GM18907 (cell line): ENCODE measurements around the gene LOC101059915.
A peak's percentile ranks its signal among the peaks of the same experiment; 100 is the strongest.

Source experiments
- ATAC-seq: cut with Tn5 transposase; IDR thresholded peaks from one replicate; pipeline ENCODE4 v1.9.1; 2021; ENCODE audit warnings: mild to moderate bottlenecking, moderate library complexity; ENCODE audit not compliant: unreplicated experiment

The LOC101059915 gene

DNA sequence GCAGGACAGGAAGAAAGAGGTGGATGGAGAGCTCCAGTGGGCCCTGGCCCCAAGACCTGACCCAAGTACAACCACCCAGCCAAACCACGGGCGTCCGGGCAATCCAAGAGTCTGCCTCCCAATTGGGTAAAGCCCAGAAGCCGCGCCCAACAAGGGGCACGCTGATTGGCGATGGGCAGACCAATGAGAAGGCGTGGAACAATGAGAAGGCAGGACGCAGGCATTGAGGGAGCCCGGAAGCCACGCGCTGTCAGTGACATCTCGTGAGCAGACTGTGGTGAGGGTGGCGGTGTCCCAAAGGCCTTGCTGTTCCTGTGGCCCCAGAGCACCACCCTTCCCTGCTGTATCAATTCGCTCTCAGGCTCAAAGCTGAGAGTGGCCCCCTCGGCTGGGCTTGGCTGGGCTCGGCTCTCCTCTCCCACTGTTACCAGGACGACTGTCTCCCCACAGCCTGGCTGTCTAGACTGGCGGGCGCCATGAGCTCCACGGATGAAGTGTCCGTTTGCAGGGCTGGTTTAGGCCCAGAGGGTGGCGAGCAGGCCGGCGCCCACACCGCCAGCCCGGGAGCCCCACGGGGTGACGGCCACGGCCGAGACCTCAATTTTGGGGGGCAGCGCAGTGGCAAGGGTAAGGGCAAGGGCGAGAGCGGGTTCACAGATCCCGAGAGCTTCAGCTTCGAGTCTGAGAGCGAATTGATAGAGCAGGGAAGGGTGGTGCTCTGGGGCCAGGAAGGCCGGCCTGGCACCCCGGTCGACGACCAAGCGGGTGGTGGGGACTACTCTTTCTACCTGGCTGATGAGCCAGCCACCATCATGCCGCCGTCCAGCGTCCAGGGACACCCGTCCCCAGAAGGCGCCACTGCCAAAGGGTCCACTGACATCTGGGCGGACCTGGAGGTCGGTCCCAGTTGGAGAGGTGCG, at the start of gene LOC101059915:
LOC101059915 (plus strand) TSS at position 219 of the 920 bp plus-strand sequence.
- ATAC-seq, result no peak

DNA sequence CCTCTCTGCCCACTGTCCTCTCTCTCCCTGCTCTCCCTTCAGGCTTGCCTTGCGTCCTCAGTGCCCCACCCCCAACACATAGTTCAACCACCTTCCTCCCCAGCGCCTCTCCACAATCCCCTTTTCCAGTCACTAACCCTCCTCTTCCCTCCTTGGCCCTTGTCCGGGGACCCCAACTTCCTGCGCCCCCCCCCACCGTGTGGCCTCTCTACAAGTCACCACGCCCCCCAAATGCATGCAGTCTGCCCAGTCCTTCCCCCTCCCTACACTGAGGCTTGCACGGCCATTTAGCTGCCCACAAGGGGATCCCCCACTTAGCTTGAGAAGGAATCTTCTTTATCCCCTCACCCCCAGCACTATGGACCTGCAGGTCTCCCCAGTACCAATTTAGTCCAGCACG, 49.6 kb upstream of the LOC101059915 start:
- ATAC-seq, result peak; percentile 1

DNA sequence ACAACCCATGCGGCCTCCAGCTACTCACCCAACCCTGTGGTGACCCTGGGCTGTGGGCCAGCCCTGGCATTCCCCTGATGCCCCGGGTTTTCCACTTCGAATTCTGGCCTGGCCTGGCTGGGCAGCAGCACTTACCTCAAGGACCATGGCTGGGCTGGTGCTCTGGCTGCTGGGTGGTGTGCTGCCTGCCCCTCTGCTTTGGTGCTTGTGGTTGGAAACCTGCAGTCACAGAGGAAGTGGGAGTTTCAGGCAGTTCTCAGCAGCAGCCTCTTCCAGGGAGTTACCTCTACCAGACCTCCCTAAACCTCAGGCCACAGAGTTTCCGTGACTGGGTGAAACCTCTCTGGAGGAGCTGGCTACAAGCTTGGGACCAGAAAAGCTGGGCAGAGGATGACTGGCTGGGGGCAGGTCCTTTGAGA, 49.0 kb upstream of the LOC101059915 start, which contains the start of gene CXCR3:
CXCR3 (minus strand) TSS at position 209 of the 419 bp plus-strand sequence; CDS start at position 147, 62 bp downstream.
- peak; percentile 61 for ATAC-seq

DNA sequence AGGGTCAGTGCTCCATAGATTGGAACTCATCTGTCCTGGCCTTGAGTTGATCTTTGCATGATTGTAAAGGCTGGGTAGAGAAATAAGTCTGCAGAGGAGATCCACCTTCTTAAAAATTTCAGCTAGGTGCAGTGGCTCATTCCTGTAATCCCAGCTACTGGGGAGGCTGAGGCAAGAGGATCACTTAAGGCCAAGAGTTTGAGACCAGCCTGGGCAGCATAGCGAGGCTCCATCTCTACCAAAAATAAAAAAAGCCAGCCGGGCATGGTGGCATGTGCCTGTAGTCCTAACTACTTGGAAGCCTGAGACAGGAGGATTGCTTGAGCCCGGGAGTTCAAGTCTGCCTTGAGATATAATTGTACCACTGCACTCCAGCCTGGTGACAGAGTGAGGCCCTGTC, 48.6 kb upstream of the LOC101059915 start:
- no peak for ATAC-seq

DNA sequence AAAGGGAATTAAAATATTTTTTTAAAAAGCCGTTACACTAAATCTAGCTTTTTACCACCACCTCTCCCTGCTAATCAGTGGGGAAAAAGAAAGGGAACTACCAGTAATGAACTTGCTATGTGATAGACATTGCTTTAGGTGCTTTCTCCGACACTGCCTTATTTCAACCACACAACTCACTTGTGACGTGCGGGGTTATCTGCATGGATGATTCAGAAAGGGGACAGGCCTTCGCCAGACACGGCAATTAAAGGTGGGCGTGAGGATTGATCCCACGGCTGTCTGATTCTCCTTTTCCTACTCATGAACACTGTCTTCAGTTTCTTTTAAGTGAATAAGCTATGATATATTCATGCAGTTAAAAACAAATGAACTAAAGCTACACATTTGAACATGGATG, 48.2 kb upstream of the LOC101059915 start:
- peak; percentile 26 for ATAC-seq

DNA sequence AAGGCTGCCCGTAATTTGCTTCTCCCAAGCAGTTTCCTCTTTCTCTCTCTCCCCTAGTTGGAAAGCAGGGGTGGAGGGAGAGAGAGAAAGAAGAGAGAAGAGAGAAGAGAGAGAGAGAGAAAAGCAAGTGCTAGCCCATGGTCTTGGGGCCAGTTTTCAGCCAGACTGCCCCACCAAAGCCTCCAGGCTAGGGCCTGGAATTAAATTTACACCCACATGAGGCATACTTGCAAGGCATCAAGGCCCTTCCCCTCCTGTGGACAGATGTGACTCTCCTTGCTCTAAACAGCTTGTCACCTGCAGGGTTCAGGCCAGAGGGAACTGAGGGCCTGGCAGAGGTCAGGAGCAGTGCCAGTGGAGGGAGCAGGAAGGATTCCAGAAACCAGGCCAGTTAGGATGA, 47.4 kb upstream of the LOC101059915 start:
- ATAC-seq, result no peak

DNA sequence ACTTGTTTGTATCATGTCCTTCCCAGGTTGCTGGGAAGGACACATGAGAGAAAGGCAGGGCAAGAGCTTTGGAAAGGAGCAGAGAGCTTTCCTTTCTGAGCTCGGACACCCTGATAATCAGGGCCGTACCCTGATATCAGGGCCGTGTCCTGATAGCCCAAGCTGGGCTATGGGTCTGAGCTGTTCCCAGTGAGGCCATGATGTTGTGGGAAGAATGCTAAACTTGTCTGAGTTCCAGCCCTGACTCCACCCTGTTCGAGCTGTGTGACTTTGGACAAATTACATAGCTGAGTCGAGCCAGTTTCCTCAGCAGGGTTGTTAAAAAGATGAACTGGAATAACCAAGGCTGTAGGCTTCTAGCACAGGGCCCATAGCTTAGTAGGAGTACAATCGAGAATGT, 45.7 kb upstream of the LOC101059915 start:
- no peak for ATAC-seq

DNA sequence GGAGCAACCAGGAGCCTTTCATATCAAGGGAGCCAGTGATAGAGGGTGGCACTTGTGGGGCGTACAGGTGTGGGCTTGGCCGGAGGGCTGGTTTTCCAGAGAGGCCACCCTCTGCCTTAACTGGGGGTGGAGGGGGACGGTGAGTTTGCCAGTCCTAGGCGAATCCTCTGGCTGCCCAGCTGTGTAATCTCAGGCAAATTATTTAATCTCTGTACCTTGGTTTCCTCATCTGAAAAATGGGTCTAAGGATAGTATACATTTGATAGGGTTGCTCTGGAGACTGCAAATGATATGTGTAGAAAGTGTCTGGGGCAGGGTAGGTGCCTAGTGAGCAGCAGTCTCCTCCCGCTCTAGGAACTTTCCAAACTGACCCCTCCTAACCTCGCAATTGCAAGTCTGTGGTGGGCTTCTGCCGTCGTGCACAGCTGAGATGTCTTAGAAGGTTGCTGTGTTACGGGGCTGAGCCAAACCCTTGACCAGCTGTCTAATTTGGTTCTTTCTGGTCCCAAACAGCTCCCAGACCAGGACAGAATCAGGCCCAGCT, 45.2 kb upstream of the LOC101059915 start:
- no peak for ATAC-seq

DNA sequence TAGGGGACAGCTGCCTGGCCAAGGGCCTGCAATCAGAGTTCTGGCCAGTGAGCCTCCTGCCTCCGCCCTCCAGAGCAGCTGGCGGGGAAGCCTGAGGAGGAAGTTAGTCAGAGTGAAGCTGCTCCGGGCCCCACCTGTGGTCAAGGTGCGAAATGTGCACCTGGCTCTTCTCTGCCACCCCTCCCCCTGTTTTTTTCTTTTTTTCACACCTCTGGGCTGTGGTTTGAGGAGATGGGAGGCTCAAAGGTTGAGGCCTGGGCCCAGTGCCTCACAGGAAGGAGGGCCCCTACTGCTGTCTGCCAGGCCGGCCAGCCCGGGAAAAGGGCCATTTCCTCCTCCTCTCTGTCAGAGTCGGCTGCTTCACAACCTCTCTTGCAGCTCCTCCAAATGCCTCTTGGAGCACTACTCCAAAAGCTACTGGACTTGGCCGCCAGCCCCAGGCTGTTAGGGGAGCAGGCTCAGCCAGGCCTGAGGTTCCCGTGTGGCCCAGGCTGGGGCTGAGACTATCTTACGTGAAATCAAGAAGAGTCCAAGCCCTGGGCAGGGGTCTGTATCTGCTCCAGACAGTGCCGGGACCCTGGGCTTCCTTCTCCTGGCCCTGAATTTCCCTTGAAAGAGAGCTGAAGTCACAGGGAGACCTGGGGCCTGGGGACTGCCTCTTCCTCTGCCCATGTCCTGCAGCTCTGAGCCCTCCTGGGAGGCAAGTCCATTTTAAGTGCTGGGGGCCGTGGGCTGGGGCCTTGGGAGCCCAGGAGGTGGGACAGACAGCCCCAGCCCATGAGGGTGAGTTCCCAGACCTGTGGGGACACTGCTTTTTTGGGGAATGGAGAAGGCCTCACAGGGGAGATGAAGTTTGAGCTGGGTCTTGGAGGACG, 44.5 kb upstream of the LOC101059915 start:
- peak; percentile 46 for ATAC-seq

DNA sequence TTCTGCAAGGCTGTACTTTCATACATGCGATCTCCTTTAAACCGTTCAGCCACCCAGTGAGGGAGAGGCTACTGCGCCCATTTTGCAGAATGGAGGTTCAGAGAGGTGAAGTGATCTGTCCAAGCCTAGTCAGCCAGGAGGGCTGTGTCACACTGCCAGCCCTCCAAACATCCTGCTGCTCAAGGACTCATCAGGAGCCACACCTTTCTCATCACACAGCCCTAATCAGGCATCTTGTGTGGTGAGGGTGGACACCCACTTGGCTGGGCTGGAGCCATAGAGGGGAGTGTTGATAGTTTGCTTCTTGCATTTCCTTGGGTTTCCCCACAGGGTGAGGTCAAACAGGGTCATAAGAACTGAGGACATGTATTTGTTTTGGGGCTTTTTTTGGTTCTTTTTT, 43.6 kb upstream of the LOC101059915 start:
- ATAC-seq, result peak; percentile 33

DNA sequence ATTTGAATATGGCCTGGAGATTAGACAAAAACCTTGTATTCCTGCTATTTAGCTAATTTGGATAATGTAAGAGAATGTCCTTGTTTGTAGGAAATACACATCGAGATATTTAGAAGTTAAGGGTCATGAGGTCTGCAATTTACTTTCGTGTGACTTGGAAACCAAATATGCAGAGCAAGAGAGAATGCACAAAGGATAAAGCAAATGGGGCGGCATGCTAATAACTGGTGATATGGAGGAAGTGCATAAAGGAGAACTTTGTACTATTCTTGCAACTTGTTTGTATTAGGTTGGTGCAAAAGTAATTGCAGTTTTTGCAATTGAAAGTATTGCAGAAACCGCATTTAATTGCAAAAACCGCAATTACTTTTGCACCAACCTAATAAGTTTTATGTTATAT, 41.9 kb upstream of the LOC101059915 start:
- ATAC-seq, result no peak

DNA sequence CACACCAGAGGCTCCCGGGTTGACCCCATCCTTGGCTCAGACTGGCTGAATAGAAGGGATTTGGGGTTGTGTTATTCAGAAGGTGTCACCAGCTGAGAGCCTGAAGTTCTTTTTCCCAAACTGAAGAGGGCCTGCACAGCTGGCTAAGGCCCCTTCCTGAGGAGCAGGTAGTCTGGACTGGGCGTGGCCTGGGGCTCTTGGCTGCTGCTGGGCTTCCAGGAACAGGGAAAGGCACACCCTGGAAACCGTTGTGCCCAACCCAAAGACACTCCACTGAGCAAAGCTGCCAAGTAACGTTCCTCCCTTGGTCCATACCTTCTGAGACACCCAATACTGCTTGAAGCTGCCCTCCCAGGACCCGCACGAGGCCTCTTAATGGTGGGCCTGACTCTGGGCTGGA, 40.8 kb upstream of the LOC101059915 start:
- ATAC-seq, result no peak

DNA sequence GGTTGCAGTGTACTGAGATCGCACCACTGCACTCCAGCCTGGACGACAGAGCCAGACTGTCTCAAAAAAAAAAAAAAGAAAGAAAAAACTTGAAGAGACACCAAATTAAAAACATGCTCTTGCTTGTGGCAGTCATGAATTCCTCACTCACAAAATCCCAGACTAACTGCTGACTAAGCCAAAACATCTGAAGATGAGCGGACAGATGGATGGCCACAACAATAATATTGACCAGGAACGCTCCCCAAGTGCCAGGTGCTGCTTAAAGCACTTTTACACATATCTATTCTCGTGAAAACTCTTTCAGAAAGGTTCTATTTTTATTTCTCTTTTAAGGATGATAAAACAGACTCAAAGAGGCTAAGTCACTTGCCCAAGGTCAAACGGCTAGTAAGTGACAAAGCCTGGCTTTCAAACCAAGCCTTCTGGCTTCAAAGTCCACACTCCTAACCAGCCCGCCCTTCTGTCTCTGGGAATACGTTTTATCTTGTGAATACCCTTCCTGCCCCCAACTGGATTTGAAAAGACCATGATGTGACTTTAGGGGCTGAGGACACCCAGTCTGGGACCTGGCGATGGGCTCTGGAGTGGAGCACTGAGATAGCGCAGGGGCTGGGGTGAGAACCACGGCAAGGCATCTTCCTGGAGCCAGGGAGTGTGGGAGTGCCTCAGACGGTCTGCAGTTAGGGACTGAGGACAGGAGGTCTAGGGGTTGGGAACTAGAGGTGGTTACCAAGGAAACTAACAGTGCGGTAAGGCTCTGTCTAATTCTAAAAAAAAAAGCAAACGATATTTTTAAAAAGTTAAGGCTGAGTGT, 39.5 kb upstream of the LOC101059915 start:
- no peak for ATAC-seq

DNA sequence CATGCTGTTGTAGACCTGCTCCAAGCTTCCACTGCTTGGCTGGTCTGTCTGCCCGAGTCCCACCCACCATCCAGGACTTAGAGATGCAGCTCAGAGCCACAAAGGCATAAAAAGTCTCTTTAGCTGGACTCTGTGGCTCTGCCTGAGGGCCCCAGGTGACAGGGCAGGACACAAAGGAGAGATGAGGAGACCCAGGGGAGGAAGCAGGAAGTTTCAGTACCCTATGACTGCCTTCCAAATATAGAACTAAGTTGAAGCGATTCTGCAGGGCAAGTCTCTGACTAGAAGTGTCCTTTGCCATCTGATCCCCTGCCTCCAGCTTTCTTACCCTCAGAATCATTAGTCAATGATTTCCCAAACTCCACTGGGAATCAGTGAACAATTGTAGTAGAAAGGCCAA, 37.9 kb upstream of the LOC101059915 start:
- peak; percentile 61 for ATAC-seq

DNA sequence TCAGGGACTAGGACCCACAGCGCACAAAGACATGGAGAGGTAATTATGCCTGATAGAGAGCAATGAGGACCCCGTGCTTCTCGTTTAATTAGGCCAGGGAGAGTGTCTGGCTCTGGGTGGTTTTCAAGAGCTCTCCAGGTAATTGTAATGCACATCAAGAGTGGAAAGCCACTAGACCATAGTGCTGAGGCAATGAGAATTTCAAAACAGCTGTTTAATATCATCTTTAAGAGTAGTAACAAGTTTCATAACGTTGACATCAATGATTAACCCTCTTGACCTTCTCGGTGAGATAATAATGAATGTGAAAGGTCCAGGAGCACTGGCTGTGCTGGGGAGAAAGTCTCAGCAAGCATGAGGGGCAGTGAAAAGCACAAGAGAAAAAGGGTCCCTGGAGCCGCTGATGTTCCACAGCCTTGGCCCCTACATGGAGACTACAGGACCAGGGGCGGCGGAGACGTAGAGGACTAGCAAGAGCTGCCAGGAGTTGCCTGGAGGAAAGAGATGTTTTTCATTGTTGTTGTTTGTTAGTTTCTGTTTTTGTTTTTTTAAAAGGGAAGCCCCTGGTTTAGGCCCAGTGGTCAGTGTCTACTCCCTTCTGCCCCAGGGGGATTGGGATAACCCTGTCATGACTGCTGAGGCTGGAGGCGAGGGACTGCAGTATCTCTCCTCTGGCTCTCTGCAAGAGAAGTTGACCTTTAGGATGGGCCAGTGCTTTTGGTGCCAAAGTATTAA, 34.3 kb upstream of the LOC101059915 start:
- ATAC-seq, result peak; percentile 54

DNA sequence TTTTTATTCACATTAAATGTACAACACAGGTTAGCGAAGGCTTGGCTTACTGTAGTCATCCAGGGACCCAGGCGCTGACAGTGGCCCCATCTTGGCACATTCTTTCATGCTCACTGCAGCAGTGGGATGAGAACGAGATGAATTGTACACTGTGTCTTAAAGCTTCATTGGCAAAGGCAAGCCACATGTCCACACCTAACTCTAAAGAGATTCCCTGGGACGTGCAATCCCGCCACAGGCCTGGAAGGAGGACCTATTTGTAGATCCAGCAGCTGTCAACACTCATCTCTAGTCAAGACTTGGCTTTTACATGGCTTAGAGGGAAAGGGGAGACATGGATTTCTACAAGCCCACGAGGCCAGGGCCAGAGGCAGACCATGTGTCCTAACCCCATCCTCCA, 33.0 kb upstream of the LOC101059915 start:
- no peak for ATAC-seq

DNA sequence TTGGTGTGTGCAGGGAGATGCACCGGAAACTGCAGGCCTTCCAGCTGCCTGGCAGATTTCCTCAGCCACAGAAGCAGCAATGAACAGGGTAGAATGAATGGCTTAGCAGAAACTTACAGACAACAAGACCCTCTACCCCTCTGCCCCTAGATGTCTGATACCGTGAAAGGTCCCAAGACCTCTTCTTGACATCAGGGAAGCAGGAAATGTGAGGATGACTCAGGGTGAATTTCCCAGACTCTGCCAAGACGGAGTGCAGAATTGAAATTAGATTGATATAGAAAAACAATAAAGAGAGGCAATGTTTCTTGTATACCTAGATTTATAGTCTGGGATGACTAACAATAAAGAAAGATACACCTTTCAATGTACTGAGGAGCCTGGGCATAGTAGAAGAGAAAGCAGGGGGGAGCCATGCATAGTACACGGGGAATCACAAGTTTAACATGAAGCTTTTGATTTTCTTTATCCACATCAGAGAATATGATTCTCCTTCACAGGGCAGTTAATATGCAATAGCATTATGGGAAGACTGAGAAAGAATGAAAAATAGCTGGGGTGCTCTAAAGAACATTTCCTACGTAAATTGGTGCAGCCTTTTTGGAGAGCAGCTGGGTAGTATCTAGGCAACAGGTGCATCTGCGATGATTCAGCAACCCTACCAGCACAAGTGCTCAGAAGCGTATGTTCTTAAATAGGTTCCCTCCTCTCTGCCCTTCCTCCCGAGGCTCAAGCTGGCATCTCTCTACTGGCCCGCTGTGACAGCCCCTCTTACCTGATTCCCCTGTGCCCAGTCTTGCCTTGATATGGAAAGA, 30.7 kb upstream of the LOC101059915 start:
- no peak for ATAC-seq

DNA sequence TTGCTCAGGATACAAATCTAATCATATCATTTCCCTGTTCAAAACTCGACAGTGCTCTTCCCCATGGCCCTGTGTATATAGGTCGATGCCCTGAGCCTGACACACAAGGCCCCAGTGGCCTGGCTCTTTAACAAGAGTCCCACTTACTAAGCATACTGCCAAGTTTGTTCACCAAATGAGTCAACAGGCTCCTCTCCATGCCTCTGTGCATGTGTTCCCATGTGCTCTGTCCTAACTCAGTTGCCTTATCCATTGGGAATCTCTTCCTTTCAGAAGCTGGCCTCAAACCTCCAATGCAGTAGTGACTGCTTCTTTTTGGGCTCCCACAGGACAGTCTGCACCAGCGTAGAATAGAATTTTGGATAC, 30.1 kb upstream of the LOC101059915 start:
- ATAC-seq, result no peak

DNA sequence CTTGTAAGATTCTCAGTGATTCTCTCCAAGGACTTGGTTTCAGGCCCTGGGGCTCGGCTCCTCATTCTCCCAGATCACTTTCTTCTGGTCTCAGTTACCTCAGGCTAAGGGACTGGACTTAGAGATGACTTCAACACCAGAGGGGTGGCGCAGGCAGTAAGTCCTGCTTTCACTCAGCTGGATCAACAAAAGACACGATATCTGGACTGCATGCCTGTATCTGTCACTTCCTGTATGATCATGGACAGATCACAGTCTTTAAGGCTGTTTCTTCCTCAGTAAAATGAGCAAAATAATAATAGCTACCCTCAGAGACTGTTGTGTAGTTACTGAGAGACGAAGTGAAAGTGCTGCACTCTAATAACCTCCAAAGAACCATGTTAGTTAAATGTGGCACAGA, 29.5 kb upstream of the LOC101059915 start:
- no peak for ATAC-seq
